Astrocyte (in vitro differentiated cells and primary cell): ENCODE measurements around the gene TLX1. TPM values are rescaled to one million over a fixed set of nuclear protein-coding genes. Genes with fewer than 3 reads are reported as not detected.

ENCODE experiments used
- DNase-seq: peaks from one replicate; pipeline ENCODE4 v3.0.0-alpha.2; 2010; ENCODE audit warnings: low read depth
- FAIRE-seq: peaks from 2 replicates; lab custom pipeline; 2011; peaks lifted over from hg19 to GRCh38; lab: Jason Lieb, UNC
- H2AFZ ChIP-seq: 2 replicates; pipeline ENCODE4 v1.6.0; 2012; ENCODE audit warnings: low read depth, low read length, inconsistent platforms
- H3K27ac ChIP-seq: 2 replicates; pipeline ENCODE4 v1.5.1; 2011; ENCODE audit warnings: low read depth, low read length, inconsistent platforms
- H3K27me3 ChIP-seq: 2 replicates; pipeline ENCODE4 v1.6.0; 2011; ENCODE audit warnings: low read length, inconsistent platforms; ENCODE audit not compliant: insufficient read depth
- H3K36me3 ChIP-seq: 2 replicates; pipeline ENCODE4 v1.5.1; 2011; ENCODE audit warnings: low read length, inconsistent platforms; ENCODE audit not compliant: insufficient read depth
- H3K4me1 ChIP-seq: 2 replicates; pipeline ENCODE4 v1.5.1; 2011; ENCODE audit warnings: low read length, inconsistent platforms; ENCODE audit not compliant: insufficient read depth
- H3K4me2 ChIP-seq: 2 replicates; pipeline ENCODE4 v1.6.0; 2012; ENCODE audit warnings: low read length, inconsistent platforms
- H3K4me3 ChIP-seq: 2 replicates; pipeline ENCODE4 v1.5.1; 2011; ENCODE audit warnings: low read depth, mild to moderate bottlenecking, low read length, inconsistent platforms; ENCODE audit not compliant: insufficient read depth
- H3K79me2 ChIP-seq: 2 replicates; pipeline ENCODE4 v1.6.0; 2012; ENCODE audit warnings: mild to moderate bottlenecking, low read length, inconsistent platforms; ENCODE audit not compliant: insufficient read depth
- H3K9ac ChIP-seq: 2 replicates; pipeline ENCODE4 v1.6.0; 2012; ENCODE audit warnings: mild to moderate bottlenecking, low read length, inconsistent platforms
- H3K9me3 ChIP-seq: 2 replicates; pipeline ENCODE4 v1.5.1; 2012; ENCODE audit warnings: low read depth, mild to moderate bottlenecking, low read length, inconsistent platforms; ENCODE audit not compliant: insufficient read depth
- H4K20me1 ChIP-seq: 2 replicates; pipeline ENCODE4 v1.6.0; 2012; ENCODE audit warnings: low read length, inconsistent platforms; ENCODE audit not compliant: insufficient read depth
- H3K27ac Mint-ChIP-seq: one replicate; pipeline ENCODE4 v1.8.0; 2021; ENCODE audit warnings: mild to moderate bottlenecking, mixed read lengths; ENCODE audit not compliant: unreplicated experiment
- H3K27me3 Mint-ChIP-seq: one replicate; pipeline ENCODE4 v1.8.0; 2021; ENCODE audit warnings: low read depth, mixed read lengths; ENCODE audit not compliant: unreplicated experiment
- H3K36me3 Mint-ChIP-seq: one replicate; pipeline ENCODE4 v1.8.0; 2021; ENCODE audit warnings: low read depth, mixed read lengths; ENCODE audit not compliant: unreplicated experiment
- H3K4me1 Mint-ChIP-seq: one replicate; pipeline ENCODE4 v1.8.0; 2021; ENCODE audit warnings: low read depth, mixed read lengths; ENCODE audit not compliant: unreplicated experiment
- H3K4me3 Mint-ChIP-seq: one replicate; pipeline ENCODE4 v1.8.0; 2021; ENCODE audit warnings: mild to moderate bottlenecking, moderate library complexity, mixed read lengths; ENCODE audit not compliant: unreplicated experiment
- H3K9me3 Mint-ChIP-seq: one replicate; pipeline ENCODE4 v1.8.0; 2021; ENCODE audit warnings: mild to moderate bottlenecking, mixed read lengths; ENCODE audit not compliant: unreplicated experiment
- EZH2 ChIP-seq: IDR thresholded peaks from 2 replicates; pipeline ENCODE4 v1.6.1; 2012; ENCODE audit warnings: mild to moderate bottlenecking, low read length, inconsistent platforms; ENCODE audit not compliant: insufficient read depth
- total RNA-seq: library from RNA; stranded (reverse); gene quantifications from 2 replicates; pipeline ENCODE4 v1.2.1, GENCODE V29; 2021
- TF ChIP-seq, protein P1 (sequence below): IDR thresholded peaks from 2 replicates; pipeline ENCODE4 v1.5.1; 2011; ENCODE audit warnings: low read depth, mild to moderate bottlenecking, inconsistent platforms, low read length, moderate library complexity; ENCODE audit not compliant: insufficient read depth

TLX1 gene
- total RNA-seq, 1 donor from 2014 or later: not detected

- no peak for FAIRE-seq
- Histone ChIP-seq H3K36me3 (no peaks in the 10 kb centered on the region), H2AFZ (no peak overlapping the region), H3K4me3 (no peak overlapping the region), H4K20me1 (no peaks in the 10 kb centered on the region), H3K4me2 (no peak overlapping the region), H3K9me3 (no peaks in the 10 kb centered on the region), H3K79me2 (no peaks in the 10 kb centered on the region), H3K9ac (no peak overlapping the region), H3K27ac (no peak overlapping the region), H3K4me1 (no peaks in the 10 kb centered on the region), H3K27me3 (peaks cover 44% of the 10 kb centered on the region)
- H3K27me3 Mint-ChIP-seq: peaks cover 52% of the 10 kb centered on the region
- H3K4me1 Mint-ChIP-seq: peaks cover 2% of the 10 kb centered on the region
- H3K9me3 Mint-ChIP-seq: no peaks in the 10 kb centered on the region
- H3K36me3 Mint-ChIP-seq: no peaks in the 10 kb centered on the region
- no peak overlapping the region for H3K4me3 Mint-ChIP-seq
- no peak for DNase-seq
- no peak overlapping the region for H3K27ac Mint-ChIP-seq
- TF ChIP-seq EZH2: no peak
- TF ChIP-seq, protein P1, sequence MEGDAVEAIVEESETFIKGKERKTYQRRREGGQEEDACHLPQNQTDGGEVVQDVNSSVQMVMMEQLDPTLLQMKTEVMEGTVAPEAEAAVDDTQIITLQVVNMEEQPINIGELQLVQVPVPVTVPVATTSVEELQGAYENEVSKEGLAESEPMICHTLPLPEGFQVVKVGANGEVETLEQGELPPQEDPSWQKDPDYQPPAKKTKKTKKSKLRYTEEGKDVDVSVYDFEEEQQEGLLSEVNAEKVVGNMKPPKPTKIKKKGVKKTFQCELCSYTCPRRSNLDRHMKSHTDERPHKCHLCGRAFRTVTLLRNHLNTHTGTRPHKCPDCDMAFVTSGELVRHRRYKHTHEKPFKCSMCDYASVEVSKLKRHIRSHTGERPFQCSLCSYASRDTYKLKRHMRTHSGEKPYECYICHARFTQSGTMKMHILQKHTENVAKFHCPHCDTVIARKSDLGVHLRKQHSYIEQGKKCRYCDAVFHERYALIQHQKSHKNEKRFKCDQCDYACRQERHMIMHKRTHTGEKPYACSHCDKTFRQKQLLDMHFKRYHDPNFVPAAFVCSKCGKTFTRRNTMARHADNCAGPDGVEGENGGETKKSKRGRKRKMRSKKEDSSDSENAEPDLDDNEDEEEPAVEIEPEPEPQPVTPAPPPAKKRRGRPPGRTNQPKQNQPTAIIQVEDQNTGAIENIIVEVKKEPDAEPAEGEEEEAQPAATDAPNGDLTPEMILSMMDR: no peak
Observed at GRCh38 chr10:101094121-101094879, 36.8 kb upstream of the TLX1 start.

DNA sequence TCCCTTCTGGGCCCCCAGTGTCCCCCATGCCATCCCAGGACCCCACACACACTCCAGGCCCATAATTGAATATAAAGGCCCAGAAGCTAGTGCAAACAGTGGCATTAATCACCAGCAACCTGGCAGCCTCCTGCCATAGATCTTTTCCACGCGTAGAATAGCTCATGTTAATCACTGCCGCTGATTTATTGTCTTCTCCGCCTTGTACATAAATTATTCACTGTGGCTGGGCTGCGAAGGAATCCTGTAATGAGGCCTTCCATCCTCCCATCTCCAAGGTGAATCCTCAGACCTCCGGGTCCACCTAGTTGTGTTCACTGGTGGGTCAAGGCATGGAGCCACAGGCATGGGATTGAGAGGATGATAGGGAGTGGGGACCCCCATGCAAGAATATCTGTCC lies 36.1 kb upstream of the TLX1 start:
- TF ChIP-seq EZH2: no peak
- TF ChIP-seq, protein P1: no peak
- Histone ChIP-seq H4K20me1 (no peaks in the 10 kb centered on the region), H3K36me3 (no peaks in the 10 kb centered on the region), H3K27me3 (peaks cover 44% of the 10 kb centered on the region), H3K9me3 (no peaks in the 10 kb centered on the region), H3K4me1 (no peaks in the 10 kb centered on the region), H3K27ac (no peak overlapping the region), H3K9ac (no peak overlapping the region), H2AFZ (no peak overlapping the region), H3K4me2 (no peak overlapping the region), H3K4me3 (no peak overlapping the region), H3K79me2 (no peaks in the 10 kb centered on the region)
- Mint-ChIP-seq H3K27me3 (peaks cover 58% of the 10 kb centered on the region), H3K9me3 (no peaks in the 10 kb centered on the region), H3K27ac (peak overlapping the region; percentile 34), H3K36me3 (no peaks in the 10 kb centered on the region), H3K4me1 (peaks cover 2% of the 10 kb centered on the region), H3K4me3 (no peak overlapping the region)
- no peak for FAIRE-seq
- DNase-seq: no peak

- Histone ChIP-seq H3K36me3 (no peaks in the 10 kb centered on the region), H3K4me3 (no peak overlapping the region), H3K9ac (no peak overlapping the region), H3K79me2 (no peaks in the 10 kb centered on the region), H3K9me3 (no peaks in the 10 kb centered on the region), H2AFZ (no peak overlapping the region), H3K4me1 (no peaks in the 10 kb centered on the region), H4K20me1 (no peaks in the 10 kb centered on the region), H3K27me3 (peaks cover 40% of the 10 kb centered on the region), H3K27ac (no peak overlapping the region), H3K4me2 (no peak overlapping the region)
- FAIRE-seq: no peak
- DNase-seq: peak; percentile 17
- TF ChIP-seq EZH2: no peak
- TF ChIP-seq, protein P1: peak; percentile 71
- Mint-ChIP-seq H3K27ac (no peak overlapping the region), H3K27me3 (peaks cover 58% of the 10 kb centered on the region), H3K9me3 (no peaks in the 10 kb centered on the region), H3K4me3 (no peak overlapping the region), H3K4me1 (peaks cover 2% of the 10 kb centered on the region), H3K36me3 (no peaks in the 10 kb centered on the region)
Observed at GRCh38 chr10:101095550-101096213, 35.4 kb upstream of the TLX1 start.
